Measurements from ENCODE around the gene TMEM156. TPM values are rescaled to one million over a fixed set of nuclear protein-coding genes. Genes with fewer than 3 reads are reported as not detected.
A peak's percentile ranks its signal among the peaks of the same experiment; 100 is the strongest.

TMEM156 gene
- total RNA-seq, 1 experiment from 2014 or later: 14.1 TPM

DNA sequence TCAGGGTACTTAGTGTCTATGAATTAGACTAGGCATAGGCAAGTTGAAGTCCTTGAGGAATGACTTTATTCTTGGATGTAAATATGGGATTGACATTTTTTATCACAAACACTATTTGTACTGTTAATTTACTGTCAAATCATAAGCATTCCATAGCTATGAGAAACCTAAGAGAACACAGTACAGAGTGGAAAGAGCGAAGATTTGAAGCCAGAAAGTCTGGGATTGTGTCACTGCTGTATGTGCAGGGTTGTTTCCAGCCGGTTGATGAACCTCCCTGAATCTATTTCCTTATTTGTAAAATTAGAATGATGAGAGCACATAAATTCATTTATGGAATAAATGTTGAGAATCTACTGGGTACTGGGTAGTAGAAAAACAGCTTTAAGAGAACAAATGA, 15.5 kb upstream of the TMEM156 start:
- H3K27ac Mint-ChIP-seq (ENCODE audit: unreplicated experiment): no peak overlapping the region
- peak overlapping the region; percentile 2 for H3K4me3 Mint-ChIP-seq (ENCODE audit: low read depth, unreplicated experiment)
- H3K36me3 Mint-ChIP-seq (ENCODE audit: insufficient read depth, unreplicated experiment): peaks cover 37% of the 10 kb centered on the region
- no peak for DNase-seq
- H3K27me3 Mint-ChIP-seq (ENCODE audit: unreplicated experiment): no peaks in the 10 kb centered on the region
- intact Hi-C loops (cut with micrococcal nuclease; ENCODE audit: unreplicated experiment): no loop called here
- H3K4me1 Mint-ChIP-seq (ENCODE audit: low read depth, unreplicated experiment): peaks cover 23% of the 10 kb centered on the region
- CTCF ChIA-PET: no interaction called here
- no TSS peak for BruUV-seq (replicated peaks)
- no peaks in the 10 kb centered on the region for H3K9me3 Mint-ChIP-seq (ENCODE audit: low read depth, unreplicated experiment)
- TF ChIP-seq, protein P1, sequence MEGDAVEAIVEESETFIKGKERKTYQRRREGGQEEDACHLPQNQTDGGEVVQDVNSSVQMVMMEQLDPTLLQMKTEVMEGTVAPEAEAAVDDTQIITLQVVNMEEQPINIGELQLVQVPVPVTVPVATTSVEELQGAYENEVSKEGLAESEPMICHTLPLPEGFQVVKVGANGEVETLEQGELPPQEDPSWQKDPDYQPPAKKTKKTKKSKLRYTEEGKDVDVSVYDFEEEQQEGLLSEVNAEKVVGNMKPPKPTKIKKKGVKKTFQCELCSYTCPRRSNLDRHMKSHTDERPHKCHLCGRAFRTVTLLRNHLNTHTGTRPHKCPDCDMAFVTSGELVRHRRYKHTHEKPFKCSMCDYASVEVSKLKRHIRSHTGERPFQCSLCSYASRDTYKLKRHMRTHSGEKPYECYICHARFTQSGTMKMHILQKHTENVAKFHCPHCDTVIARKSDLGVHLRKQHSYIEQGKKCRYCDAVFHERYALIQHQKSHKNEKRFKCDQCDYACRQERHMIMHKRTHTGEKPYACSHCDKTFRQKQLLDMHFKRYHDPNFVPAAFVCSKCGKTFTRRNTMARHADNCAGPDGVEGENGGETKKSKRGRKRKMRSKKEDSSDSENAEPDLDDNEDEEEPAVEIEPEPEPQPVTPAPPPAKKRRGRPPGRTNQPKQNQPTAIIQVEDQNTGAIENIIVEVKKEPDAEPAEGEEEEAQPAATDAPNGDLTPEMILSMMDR (IDR thresholded peaks at IDR 0.05; ENCODE audit: unreplicated experiment): no peak

DNA sequence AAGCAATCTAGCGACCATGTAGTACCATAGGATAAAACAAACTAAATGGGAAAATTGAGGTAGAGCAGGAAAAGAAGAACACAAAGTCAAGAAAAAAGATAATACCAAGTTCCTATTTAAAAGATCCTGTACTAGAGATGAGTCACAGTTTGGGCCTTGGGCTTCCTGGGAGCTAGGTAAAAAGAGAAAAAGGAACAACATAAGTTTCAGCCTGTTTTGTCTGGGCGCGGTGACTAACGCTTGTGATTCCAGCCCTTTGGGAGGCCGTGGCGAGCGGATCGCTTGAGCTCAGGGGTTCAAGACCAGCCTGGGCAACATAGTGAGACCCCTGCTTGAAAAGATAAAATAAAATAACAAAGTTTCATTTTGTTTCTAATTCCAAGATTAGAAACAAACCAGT, 14.0 kb upstream of the TMEM156 start:
- H3K9me3 Mint-ChIP-seq (ENCODE audit: low read depth, unreplicated experiment): no peaks in the 10 kb centered on the region
- H3K4me1 Mint-ChIP-seq (ENCODE audit: low read depth, unreplicated experiment): peaks cover 31% of the 10 kb centered on the region
- H3K27me3 Mint-ChIP-seq (ENCODE audit: unreplicated experiment): no peaks in the 10 kb centered on the region
- H3K4me3 Mint-ChIP-seq (ENCODE audit: low read depth, unreplicated experiment): peak overlapping the region; percentile 56
- peak overlapping the region; percentile 2 for H3K27ac Mint-ChIP-seq (ENCODE audit: unreplicated experiment)
- peaks cover 37% of the 10 kb centered on the region for H3K36me3 Mint-ChIP-seq (ENCODE audit: insufficient read depth, unreplicated experiment)
- intact Hi-C loops (cut with micrococcal nuclease; ENCODE audit: unreplicated experiment): loop anchor here (1.0 kb wide), 1 partner anchor 142 kb away; no protein-coding TSS in a partner anchor
- CTCF ChIA-PET: interaction anchor here (0.7 to 0.9 kb wide), 2 partner anchors 141 to 143 kb away, joined by 4 to 6 read pairs; no protein-coding TSS in a partner anchor
- no peak for DNase-seq
- TSS peak; percentile 48 for BruUV-seq (replicated peaks)
- TF ChIP-seq, protein P1 (IDR thresholded peaks at IDR 0.05; ENCODE audit: unreplicated experiment): no peak

DNA sequence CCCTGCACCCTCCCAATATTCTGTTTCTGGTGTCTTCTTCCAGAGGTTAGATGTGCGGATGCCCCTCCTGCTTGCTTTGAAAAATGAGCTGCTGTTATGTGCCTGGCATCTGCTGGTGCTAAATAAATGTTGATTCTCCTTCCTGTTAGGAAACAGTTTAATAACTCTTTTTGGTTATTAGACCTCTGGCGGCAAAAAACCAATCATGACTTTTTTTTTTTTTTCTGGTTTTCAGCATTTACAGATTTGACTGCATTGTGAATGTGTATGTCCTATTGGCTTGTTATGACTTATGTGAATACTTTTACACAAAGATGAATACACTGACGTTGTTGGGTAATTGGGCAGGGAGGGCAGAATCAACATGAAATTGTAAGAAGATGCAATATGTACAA, 13.6 kb upstream of the TMEM156 start:
- TF ChIP-seq, protein P1 (IDR thresholded peaks at IDR 0.05; ENCODE audit: unreplicated experiment): no peak
- Mint-ChIP-seq H3K4me1 (ENCODE audit: low read depth, unreplicated experiment) (peaks cover 31% of the 10 kb centered on the region), H3K36me3 (ENCODE audit: insufficient read depth, unreplicated experiment) (peaks cover 37% of the 10 kb centered on the region), H3K27me3 (ENCODE audit: unreplicated experiment) (no peaks in the 10 kb centered on the region), H3K9me3 (ENCODE audit: low read depth, unreplicated experiment) (no peaks in the 10 kb centered on the region), H3K27ac (ENCODE audit: unreplicated experiment) (peak overlapping the region; percentile 2), H3K4me3 (ENCODE audit: low read depth, unreplicated experiment) (peak overlapping the region; percentile 56)
- BruUV-seq (replicated peaks): no TSS peak
- CTCF ChIA-PET: interaction anchor here (0.7 to 0.9 kb wide), 2 partner anchors 141 to 143 kb away, joined by 4 to 6 read pairs; no protein-coding TSS in a partner anchor
- no peak for DNase-seq
- intact Hi-C loops (cut with micrococcal nuclease; ENCODE audit: unreplicated experiment): loop anchor here (1.0 to 2.0 kb wide), 2 partner anchors 15 to 142 kb away; no protein-coding TSS in a partner anchor

DNA sequence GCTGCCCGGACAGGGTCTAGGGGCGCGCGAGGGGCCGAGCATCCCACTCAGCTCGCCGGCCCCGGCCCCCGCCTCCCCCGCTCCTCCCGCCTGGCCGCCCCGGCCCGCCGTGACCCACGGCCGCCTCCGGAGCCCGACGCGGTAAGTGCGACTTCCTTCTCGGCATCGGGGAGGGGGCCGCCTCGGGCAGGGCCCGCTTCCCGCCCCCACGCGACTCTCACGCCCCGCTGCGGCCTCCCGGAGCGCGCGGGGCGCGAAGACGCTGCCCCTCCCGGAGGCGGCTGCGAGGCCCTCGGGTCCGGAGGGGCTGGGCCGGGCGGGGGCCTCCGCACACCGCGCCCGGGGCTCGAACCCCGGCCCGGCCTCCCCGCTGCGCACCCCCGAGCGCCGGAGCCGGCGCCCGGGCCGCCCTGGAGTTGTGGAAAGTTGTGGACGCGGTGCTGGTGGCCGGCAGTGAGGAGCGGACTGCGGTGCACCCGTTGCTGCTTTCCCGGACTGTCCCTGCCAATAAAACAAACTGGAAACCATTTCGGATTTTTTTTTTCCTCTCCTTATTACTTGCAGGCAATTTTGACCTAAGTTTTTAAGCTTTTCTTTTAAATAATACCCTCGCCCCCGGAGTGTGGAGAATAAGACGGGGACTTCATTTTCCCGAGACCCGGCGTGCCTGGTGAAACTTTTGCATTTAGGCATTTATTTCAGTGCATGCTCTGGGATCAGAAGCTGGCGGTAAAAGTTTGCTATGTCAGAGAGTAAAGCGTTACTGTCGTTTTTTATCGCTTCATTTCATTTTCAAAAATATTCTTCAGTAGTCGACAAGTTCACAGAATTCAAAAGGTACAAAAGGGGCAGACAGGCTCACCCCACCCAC, 13.0 kb upstream of the TMEM156 start:
- Mint-ChIP-seq H3K4me3 (ENCODE audit: low read depth, unreplicated experiment) (peak overlapping the region; percentile 56), H3K27me3 (ENCODE audit: unreplicated experiment) (no peaks in the 10 kb centered on the region), H3K4me1 (ENCODE audit: low read depth, unreplicated experiment) (peaks cover 31% of the 10 kb centered on the region), H3K36me3 (ENCODE audit: insufficient read depth, unreplicated experiment) (peaks cover 37% of the 10 kb centered on the region), H3K27ac (ENCODE audit: unreplicated experiment) (peak overlapping the region; percentile 2), H3K9me3 (ENCODE audit: low read depth, unreplicated experiment) (no peaks in the 10 kb centered on the region)
- intact Hi-C loops (cut with micrococcal nuclease; ENCODE audit: unreplicated experiment): loop anchor here (2.0 kb wide), 1 partner anchor 14 kb away; no protein-coding TSS in a partner anchor
- no TSS peak for BruUV-seq (replicated peaks)
- TF ChIP-seq, protein P1 (IDR thresholded peaks at IDR 0.05; ENCODE audit: unreplicated experiment): no peak
- DNase-seq: no peak
- CTCF ChIA-PET: interaction anchor here (0.7 to 0.9 kb wide), 2 partner anchors 140 to 142 kb away, joined by 4 to 6 read pairs; no protein-coding TSS in a partner anchor
